ENCODE results near the gene TMEM82.

DNA sequence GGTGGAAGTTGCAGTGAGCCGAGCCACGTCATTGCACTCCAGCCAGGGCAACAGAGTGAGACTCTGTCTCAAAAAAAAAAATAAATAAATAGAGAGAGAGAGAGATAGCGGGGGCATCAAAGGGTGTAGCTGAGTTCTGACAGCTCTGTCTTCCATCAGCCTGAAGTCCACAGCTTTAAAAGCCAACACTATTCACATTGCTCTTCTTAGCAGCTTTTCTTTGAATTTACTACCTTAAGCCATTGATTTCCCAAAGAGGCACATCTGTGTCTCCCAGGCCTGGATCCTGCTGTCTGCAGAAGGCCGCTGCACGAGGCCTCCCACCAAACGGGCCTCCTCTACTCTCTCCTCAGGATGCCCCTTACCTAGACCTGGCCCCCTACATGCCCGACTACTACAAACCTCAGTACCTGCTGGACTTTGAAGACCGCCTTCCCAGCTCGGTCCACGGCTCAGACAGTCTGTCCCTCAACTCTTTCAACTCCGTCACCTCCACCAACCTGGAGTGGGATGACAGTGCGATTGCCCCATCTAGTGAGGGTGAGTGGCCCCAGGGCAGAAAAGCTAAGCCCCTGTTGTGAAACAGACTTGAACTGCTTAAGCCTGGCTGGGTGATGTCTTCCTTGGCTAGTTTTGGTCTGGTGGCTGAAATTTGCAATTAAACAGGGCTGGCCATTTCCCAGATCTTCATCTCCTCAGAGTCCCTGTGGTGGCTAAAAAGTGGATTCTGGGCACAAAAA, 22.7 kb upstream of the TMEM82 start:
- TF ChIP-seq, protein P1, sequence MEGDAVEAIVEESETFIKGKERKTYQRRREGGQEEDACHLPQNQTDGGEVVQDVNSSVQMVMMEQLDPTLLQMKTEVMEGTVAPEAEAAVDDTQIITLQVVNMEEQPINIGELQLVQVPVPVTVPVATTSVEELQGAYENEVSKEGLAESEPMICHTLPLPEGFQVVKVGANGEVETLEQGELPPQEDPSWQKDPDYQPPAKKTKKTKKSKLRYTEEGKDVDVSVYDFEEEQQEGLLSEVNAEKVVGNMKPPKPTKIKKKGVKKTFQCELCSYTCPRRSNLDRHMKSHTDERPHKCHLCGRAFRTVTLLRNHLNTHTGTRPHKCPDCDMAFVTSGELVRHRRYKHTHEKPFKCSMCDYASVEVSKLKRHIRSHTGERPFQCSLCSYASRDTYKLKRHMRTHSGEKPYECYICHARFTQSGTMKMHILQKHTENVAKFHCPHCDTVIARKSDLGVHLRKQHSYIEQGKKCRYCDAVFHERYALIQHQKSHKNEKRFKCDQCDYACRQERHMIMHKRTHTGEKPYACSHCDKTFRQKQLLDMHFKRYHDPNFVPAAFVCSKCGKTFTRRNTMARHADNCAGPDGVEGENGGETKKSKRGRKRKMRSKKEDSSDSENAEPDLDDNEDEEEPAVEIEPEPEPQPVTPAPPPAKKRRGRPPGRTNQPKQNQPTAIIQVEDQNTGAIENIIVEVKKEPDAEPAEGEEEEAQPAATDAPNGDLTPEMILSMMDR (optimal IDR thresholded peaks at IDR 0.05 in 1 of 3, IDR thresholded peaks at IDR 0.05 in 1 of 3, conservative IDR thresholded peaks at IDR 0.05 in 1 of 3; ENCODE audit: extremely low read depth in 1 of 3, insufficient read depth in 2 of 3, low read length in 3 of 3) = no peak
- TF ChIP-seq EZH2 (IDR thresholded peaks at IDR 0.05; ENCODE audit: low read length) = no peak

Data from keratinocyte (primary cell).